GM04504 (cell line): Measurements from ENCODE around the gene ZNF775.

Experiments
- DNase-seq: peaks from one replicate; pipeline ENCODE4 v3.0.0-alpha.2; 2012; ENCODE audit warnings: low read depth

The ZNF775 gene

GRCh38 chr7:150401424-150401790 lies 22.3 kb downstream of the ZNF775 start:
- no peak for DNase-seq

DNA sequence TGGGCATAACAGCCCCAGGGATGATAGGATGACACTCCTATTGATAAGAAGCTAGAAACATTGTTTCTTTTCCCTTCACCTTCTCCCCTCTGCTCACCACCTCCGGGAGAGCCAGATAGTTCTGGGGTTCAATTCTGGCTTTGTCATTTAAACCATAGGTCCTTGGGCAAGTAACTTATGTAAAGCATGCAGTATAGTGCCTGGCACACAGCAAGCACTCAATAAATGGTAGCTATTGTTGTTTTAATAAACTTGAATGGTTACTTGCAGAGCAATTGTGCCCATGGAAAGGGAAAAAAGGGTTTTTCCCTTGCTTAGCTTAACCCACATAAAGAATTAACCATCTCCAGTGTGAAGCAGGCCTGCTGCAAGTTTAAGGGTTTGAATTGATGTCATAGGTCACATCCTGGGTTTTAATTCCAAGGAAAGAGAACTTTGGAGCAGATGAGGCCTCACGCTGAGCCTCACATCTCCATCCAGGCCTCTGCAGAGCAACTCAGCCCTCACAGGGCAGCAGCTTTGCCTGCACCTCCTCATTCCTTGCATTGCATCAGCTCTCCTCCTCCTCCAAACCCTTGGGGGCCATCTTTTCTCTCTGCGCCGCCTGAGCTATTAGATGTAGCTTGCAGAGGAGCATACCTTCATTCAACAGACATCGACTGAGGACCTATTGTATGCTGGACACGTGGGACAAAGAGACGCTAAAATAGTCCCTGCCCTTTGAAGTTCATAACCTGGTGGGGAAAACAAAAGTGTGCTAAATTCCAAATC lies 22.9 kb downstream of the ZNF775 start:
- no peak for DNase-seq

DNA sequence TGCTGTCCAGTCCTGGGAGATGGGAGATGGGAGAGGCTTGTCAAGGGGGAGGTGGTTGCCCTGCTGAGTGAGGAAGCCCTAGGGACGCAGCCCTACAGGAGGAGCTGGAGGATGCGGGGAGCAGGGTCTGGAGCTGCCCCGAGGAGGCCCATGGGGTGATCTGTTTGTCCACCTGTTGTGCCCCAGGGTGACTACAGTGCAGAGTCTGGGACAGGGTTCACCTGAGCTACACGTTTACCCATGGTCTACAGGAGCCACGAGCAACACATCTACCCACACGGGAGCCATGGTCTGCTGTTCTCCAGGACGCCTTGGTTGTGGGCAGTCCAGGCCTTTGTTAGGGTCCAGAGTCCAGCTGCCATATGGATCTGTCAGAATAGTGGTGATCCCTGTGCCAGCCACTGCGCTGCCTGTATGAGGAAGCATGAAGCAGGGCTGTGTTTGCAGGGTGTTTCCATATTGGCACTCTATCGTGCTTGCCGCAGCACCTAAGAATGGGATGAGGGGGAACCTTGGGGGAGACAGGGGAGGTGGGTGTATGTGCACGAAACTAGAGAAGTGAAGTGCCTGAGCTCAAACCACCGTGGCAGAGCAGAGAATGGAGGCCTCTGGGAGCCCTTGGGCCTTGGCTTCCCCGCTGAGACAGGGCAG lies 23.7 kb downstream of the ZNF775 start:
- no peak for DNase-seq

- DNase-seq, result no peak
Observed at GRCh38 chr7:150403376-150404171, 24.4 kb downstream of the ZNF775 start.

- no peak for DNase-seq
Observed at GRCh38 chr7:150404172-150404804, 25.2 kb downstream of the ZNF775 start.

GRCh38 chr7:150404805-150405583 lies 25.9 kb downstream of the ZNF775 start:
- DNase-seq, result peak; percentile 76

DNA sequence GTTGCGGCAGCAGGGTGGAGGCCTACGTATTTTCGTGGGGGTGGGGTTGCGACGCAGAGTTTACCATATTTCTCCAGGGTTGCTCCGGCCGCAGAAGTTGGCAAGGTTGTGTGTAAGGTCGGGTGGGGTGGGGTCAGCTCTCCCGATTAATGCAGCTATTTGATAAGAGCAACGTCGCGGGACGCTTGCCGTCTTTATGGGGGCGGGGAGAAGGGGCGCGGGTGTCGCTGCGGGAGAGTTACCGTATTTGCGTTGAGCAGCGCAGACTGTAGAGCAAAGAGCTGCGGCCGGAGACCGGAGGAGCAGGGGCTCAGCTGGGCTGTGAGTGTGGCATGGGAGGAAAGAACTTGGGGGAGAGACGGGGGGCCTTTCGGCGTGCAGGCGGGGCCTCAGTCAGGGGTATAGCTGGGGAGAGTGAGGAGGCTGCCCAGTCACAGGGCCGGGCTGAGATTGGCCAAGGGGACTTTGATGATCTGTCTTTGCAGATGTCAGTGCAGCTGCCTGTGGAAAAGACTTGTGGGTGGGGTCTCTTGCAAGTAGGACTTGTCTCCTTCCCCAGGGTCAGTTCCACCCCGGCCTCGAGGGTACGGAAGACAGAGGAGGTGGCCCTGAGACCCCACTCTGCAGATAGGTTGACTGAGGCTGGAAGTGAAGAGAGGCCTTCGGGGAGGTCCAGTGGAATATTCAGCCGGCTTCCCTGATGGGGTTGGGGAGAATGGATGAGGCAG lies 26.6 kb downstream of the ZNF775 start:
- no peak for DNase-seq

- DNase-seq, result no peak
Observed at GRCh38 chr7:150406312-150406566, 27.1 kb downstream of the ZNF775 start.

GRCh38 chr7:150406567-150407421 lies 27.7 kb downstream of the ZNF775 start:
- DNase-seq, result no peak

DNA sequence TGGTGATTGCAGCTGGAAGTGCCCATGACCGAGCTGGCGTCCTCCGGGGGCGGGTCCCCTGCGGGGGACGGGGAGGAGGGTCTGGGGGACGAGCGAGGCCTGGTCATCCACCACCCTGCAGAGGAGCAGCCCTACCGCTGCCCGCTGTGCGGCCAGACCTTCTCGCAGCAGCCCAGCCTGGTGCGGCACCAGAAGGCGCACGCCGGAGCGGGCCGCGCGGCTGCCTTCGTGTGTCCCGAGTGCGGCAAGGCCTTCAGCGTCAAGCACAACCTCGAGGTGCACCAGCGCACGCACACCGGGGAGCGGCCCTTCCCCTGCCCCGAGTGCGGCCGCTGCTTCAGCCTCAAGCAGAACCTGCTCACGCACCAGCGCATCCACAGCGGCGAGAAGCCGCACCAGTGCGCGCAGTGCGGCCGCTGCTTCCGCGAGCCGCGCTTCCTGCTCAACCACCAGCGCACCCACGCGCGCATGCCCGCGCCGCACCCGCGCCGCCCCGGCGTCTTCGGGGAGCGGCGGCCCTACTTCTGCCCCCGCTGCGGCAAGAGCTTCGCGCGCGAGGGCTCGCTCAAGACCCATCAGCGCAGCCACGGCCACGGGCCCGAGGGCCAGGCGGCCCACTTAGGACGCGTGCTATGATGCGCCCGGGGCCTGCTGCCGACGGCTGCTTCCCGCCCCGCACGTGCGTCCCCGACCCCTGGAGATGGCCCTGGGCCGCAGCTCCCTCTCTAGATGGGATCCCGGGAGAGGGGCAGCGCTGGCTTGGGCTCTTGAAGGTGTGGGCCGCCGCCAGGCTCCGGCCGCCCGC lies 28.7 kb downstream of the ZNF775 start:
- DNase-seq, result no peak

GRCh38 chr7:150408393-150409299 lies 29.5 kb downstream of the ZNF775 start:
- DNase-seq, result no peak

GRCh38 chr7:150409300-150410030 lies 30.3 kb downstream of the ZNF775 start:
- DNase-seq, result no peak

GRCh38 chr7:150410131-150410530 lies 31.0 kb downstream of the ZNF775 start:
- DNase-seq, result no peak

GRCh38 chr7:150410680-150411346 lies 31.7 kb downstream of the ZNF775 start:
- DNase-seq, result no peak

DNA sequence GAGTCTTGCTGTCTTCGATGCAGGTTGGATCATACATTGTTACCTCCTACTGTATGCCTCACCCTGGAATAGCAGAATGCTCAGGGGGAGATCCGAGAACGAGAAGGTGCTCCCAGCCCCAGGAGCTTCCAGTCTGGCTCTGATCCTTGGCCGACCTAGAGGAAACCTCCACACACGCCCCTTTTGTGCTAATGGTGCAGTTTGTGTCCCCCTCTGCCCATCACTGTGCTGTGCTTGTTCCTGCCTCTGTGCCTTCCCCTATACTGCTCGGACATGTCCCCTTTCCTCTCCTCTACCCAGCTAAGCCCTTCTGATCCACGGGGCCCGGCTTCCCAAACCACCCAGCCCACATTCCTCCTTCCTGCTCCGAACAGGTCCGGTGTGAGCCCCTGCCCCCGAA lies 32.5 kb downstream of the ZNF775 start:
- DNase-seq, result no peak

GRCh38 chr7:150412016-150412415 lies 32.9 kb downstream of the ZNF775 start:
- no peak for DNase-seq
